GM12891 (cell line): Measurements from ENCODE around the gene LTB.

Experiments
- DNase-seq: peaks from one replicate; pipeline ENCODE4 v3.0.0; 2011; ENCODE audit warnings: low spot score; ENCODE audit not compliant: insufficient read length
- FAIRE-seq: peaks from 2 replicates; lab custom pipeline; 2011; peaks lifted over from hg19 to GRCh38; lab: Jason Lieb, UNC
- PAX5 ChIP-seq: IDR thresholded peaks from 2 replicates; pipeline ENCODE4 v1.6.1; 2011; ENCODE audit warnings: low read length, moderate library complexity, mild to moderate bottlenecking; ENCODE audit not compliant: insufficient read depth, severe bottlenecking
- POLR2A ChIP-seq: IDR thresholded peaks from 2 replicates; pipeline ENCODE4 v1.6.1; 2011; ENCODE audit warnings: low read depth, low read length, control low read depth
- POLR2AphosphoS5 ChIP-seq: IDR thresholded peaks from 2 replicates; pipeline ENCODE4 v1.6.1; 2011; ENCODE audit warnings: low read depth, low read length, control low read depth
- POU2F2 ChIP-seq: IDR thresholded peaks from 2 replicates; pipeline ENCODE4 v1.6.1; 2011; ENCODE audit warnings: low read depth, mild to moderate bottlenecking, control low read depth, low read length, moderate library complexity
- SPI1 ChIP-seq: IDR thresholded peaks from 2 replicates; pipeline ENCODE4 v1.6.1; 2011; ENCODE audit warnings: low read depth, low read length, control low read depth
- TAF1 ChIP-seq: IDR thresholded peaks from 2 replicates; pipeline ENCODE4 v1.6.1; 2011; ENCODE audit warnings: low read depth, low read length, control low read depth

LTB gene

DNA sequence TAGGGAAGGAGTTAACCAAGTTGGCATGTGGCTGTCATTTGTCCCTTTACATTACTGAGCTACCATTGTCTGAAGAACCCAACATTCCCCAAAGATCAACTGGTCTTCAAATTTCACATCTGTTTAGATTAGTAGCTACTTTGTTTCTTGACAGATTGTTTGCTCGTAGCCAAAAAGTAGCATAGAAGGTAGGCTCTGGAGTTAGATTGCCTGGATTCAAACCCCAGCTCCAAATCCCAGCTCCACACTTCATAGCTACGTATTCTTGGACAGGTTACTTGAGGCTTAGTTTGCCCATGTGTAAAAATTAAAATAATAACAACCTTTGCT lies 33.7 kb downstream of the LTB start:
- no peak for FAIRE-seq
- DNase-seq = no peak
- TF ChIP-seq PAX5 = no peak

GRCh38 chr6:31547727-31548543 lies 34.3 kb downstream of the LTB start:
- no peak for DNase-seq

DNA sequence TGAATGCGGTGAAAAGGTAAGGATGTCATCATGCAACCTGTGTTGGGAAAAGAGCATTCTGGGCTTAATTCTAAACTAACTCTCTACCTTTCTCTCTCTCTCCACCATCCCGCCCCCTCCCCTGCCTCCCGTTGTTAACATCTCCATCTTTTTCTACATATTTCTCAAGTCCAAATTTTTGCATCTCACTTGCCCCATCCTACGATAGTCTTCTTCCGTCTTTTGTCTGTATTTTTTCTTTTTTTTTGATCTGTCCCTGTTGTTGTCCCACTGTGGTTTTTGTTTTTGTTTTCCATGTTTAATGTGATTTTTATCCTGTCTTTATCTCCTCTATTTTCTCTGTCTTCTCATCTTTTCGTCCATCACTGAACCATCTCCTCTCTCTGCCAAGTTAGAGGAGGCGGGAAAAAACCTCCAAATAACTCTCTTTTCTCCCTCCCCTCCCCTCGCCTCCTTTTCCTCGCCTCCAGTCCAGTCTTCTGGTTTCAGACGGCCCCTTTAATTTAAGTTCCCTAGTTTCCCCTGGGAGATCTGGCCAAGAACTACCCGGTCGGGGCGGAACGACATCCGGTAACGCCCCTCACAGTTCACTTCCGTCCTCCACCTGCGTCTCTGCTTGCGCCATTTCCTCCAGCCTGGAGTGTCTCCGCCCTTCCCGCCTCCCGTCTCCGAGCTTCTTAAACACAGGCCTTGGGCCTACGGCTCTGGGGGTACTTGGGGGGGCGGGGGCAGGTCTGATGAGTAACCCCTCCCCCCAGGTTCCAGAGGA lies 35.1 kb downstream of the LTB start, which contains the start of gene NFKBIL1:
TSS of gene NFKBIL1 (plus strand) at position 651 of the 769 bp plus-strand sequence. CDS start at position 738, 87 bp downstream.
- DNase-seq (peak; percentile 67), FAIRE-seq (peak; percentile 92)
- TF ChIP-seq POU2F2 = peak; percentile 34; the same call in 1 of the 2 replicates
- 0 out of 2 replicates have a peak, but pooled peaks have one; percentile 39 for TF ChIP-seq POLR2A
- peak; percentile 72 for TF ChIP-seq SPI1
- TF ChIP-seq PAX5 = no peak
- peak; percentile 49; the same call in 1 of the 2 replicates for TF ChIP-seq POLR2AphosphoS5
- peak; percentile 30; the same call in 1 of the 2 replicates for TF ChIP-seq TAF1

More at GRCh38 chr6:31547727-31548543, 34.3 kb downstream of the LTB start:
- FAIRE-seq = no peak
- TF ChIP-seq TAF1 (no peak), POLR2A (no peak), SPI1 (no peak), POLR2AphosphoS5 (no peak), PAX5 (no peak), POU2F2 (no peak)

DNA sequence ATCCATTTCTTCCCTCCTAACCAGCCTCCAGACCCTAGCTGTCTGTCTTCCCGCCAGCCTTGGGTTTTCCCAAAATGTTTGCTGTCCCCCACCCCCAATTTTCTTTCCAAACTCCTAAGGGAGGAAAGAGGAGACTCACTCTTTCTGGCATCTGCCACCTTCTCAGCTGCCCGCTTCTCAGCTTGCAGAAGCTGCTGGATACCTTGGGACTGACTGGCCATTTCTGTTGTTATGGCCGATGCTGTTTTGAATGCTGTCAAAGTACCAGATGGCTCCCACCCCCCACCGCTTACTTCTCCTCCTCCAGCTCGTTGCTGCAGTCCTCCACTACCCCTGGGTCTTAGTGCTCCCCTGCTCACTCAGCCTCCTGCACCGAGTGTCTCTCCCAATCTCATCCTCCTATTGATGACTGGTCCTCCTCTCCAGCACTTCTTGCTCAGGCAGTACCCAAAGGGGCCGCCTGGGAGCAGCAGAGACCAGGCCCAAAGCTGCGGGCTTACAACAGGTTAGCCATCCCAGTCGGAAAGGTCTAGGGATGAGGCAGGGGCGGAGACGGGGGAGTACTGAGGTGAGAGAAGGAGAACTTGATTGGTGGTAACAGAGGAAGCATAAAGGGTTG lies 35.8 kb downstream of the LTB start, which contains the start of gene ATP6V1G2:
TSS of gene ATP6V1G2 (minus strand) at position 270 of the 619 bp plus-strand sequence. CDS start at position 221, 49 bp downstream.
- no peak for DNase-seq
- TF ChIP-seq POLR2AphosphoS5 (no peak), POLR2A (no peak), SPI1 (no peak), TAF1 (no peak), POU2F2 (no peak), PAX5 (peak; percentile 26)
- FAIRE-seq = peak; percentile 83

DNA sequence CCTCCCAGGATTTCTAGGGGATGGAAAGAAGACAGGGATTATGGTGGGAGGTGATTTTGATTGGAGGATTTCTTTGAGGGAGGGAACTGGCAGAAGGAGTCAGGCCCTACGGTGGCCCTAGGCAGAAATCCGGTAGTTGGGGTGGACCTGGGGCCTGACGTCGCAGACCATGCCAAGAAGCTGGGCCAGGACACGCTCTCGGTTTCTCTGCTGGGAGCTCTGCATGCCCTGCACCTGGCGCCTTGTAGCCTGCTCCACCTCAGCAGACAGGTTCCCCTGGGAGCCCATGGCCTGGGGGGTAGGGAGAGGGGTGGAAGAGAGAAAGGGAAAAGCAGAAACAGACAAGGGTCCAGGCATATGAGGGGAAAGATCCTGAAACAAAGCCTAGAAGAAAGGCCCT lies 36.9 kb downstream of the LTB start:
- FAIRE-seq (no peak), DNase-seq (no peak)
- TF ChIP-seq POU2F2 = no peak
- no peak for TF ChIP-seq SPI1
- no peak for TF ChIP-seq TAF1
- no peak for TF ChIP-seq POLR2AphosphoS5
- TF ChIP-seq PAX5 = no peak
- TF ChIP-seq POLR2A = no peak

DNA sequence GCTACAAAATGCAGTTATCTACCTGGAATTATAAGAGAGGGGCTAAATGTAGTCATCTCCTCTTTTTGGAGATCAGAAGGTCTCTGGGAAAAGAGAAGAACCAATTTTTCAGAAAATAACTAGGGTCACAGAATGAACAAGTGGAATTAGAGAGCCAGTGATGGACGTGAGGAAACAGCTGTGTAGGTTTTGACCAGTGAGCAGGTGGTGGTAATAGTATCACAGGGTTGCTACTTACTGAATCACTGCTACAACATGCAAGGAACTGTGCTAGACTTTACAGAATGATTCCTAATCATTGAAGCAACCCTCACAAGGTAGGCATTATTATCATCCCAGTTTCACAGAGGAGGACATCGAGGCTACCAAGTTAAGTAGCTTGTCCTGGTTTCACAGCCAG lies 37.5 kb downstream of the LTB start:
- no peak for TF ChIP-seq POLR2AphosphoS5
- no peak for TF ChIP-seq POLR2A
- no peak for TF ChIP-seq TAF1
- no peak for TF ChIP-seq POU2F2
- no peak for TF ChIP-seq SPI1
- TF ChIP-seq PAX5 = no peak
- no peak for DNase-seq
- no peak for FAIRE-seq

GRCh38 chr6:31543639-31544038 lies 38.6 kb downstream of the LTB start:
- FAIRE-seq (no peak), DNase-seq (no peak)
- TF ChIP-seq PAX5 (no peak), POLR2AphosphoS5 (no peak), SPI1 (no peak), TAF1 (no peak), POLR2A (no peak)

DNA sequence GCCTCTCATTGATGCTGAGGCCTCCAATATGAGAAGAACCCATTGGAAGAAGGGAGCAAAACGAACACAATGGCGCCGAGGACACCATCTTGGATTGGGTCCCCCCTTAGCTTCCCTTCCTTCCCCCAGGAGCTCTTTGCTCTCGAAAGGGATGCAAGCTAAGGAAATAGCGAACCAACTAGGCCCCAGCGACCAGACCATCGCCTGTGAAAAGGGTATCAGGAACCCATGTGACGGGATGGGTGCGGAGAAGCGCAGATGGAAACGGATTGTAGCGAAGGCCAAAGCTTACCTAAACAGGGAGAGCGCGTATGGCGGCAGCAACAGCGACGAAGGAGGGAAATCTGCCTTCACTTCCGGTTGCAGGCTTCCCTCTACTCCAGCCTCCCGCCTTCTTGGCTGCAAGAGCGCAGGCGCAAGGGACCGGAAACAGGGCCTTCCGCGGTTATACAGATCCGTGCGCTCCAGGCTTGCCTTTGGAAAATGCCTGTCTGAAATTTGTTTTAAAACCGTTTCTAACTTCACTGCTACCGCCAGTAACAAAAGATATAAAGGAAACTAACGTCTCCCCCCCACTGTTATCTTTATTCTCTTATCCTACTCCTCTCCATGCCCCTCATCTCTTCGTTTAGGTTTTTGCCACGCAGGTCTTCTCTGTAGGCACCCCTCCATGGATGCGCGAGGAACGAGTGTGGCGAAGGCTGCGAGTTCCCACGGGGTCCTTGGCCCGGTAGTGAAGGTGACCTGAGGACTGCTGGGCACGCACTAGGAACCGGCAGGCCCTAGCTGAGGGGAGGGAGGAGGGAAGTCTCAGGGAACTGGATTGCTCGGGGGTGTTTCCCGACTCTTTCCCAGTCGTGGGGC lies 40.3 kb downstream of the LTB start, which contains the start of gene DDX39B:
TSS of gene DDX39B (minus strand) at position 346 of the 864 bp plus-strand sequence. CDS start 1,471 bp downstream, outside the sequence.
- DNase-seq (peak; percentile 76), FAIRE-seq (peak; percentile 91)
- TF ChIP-seq TAF1 (peak; percentile 100), POLR2A (peak; percentile 97), PAX5 (no peak), POU2F2 (peak; percentile 79), SPI1 (peak; percentile 45; the same call in 1 of the 2 replicates), POLR2AphosphoS5 (peak; percentile 97)
